Neural cell (in vitro differentiated cells): Measurements from ENCODE around the gene ATXN7L3.

Source experiments
- CTCF ChIP-seq: fragments of 450-650 bp; IDR thresholded peaks from 2 replicates; pipeline ENCODE4 v1.5.1; 2014; ENCODE audit warnings: antibody characterized with exemption, mild to moderate bottlenecking, moderate library complexity; ENCODE audit not compliant: poor library complexity, severe bottlenecking
- SMC3 ChIP-seq: fragments of 450-650 bp; conservative IDR thresholded peaks from 2 replicates; pipeline ENCODE4 v1.6.1; 2014; ENCODE audit warnings: antibody characterized with exemption, mild to moderate bottlenecking, moderate library complexity; ENCODE audit not compliant: poor library complexity

- TF ChIP-seq CTCF, result no peak
- TF ChIP-seq SMC3, result no peak
These were observed 17.0 kb upstream of the ATXN7L3 start for GRCh38 chr17:44216694-44217093.
